GM23248 (cell line): ENCODE data around the gene PRSS53. TPM values are rescaled to one million over a fixed set of nuclear protein-coding genes. Genes with fewer than 3 reads are reported as not detected.

Experiments
- DNase-seq: peaks from one replicate; pipeline ENCODE4 v3.0.0-alpha.2; 2015
- H2AFZ ChIP-seq: fragments of 200-600 bp; sonication (generic); 2 replicates; pipeline ENCODE4 v1.6.1; 2016; ENCODE audit warnings: antibody characterized with exemption
- H3F3A ChIP-seq: fragments of 200-600 bp; sonication (generic); 2 replicates; pipeline ENCODE4 v1.6.1; 2016; ENCODE audit warnings: mild to moderate bottlenecking, antibody characterized with exemption, mixed run types; ENCODE audit not compliant: insufficient read depth
- H3K27ac ChIP-seq: fragments of 200-600 bp; sonication (generic); 2 replicates; pipeline ENCODE4 v1.5.1; 2016; ENCODE audit warnings: mild to moderate bottlenecking
- H3K27me3 ChIP-seq: fragments of 200-600 bp; sonication (generic); replicated peaks from 2 replicates; pipeline ENCODE4 v1.6.1; 2016; ENCODE audit warnings: mild to moderate bottlenecking; ENCODE audit not compliant: insufficient read depth
- H3K36me3 ChIP-seq: fragments of 200-600 bp; sonication (generic); 2 replicates; pipeline ENCODE4 v1.6.1; 2016; ENCODE audit warnings: low read depth, mild to moderate bottlenecking
- H3K4me1 ChIP-seq: fragments of 200-600 bp; sonication (generic); 2 replicates; pipeline ENCODE4 v1.6.1; 2016; ENCODE audit warnings: mild to moderate bottlenecking; ENCODE audit not compliant: insufficient read depth
- H3K4me2 ChIP-seq: fragments of 200-600 bp; sonication (generic); one replicate; pipeline ENCODE4 v1.6.1; 2016; ENCODE audit warnings: mild to moderate bottlenecking; ENCODE audit not compliant: unreplicated experiment
- H3K4me3 ChIP-seq: fragments of 200-600 bp; sonication (generic); 2 replicates; pipeline ENCODE4 v1.5.1; 2016; ENCODE audit warnings: mild to moderate bottlenecking
- H3K79me2 ChIP-seq: fragments of 200-600 bp; sonication (generic); 2 replicates; pipeline ENCODE4 v1.6.1; 2016; ENCODE audit warnings: mild to moderate bottlenecking; ENCODE audit not compliant: insufficient read depth
- H3K9ac ChIP-seq: fragments of 200-600 bp; sonication (generic); 2 replicates; pipeline ENCODE4 v1.6.1; 2016; ENCODE audit warnings: mild to moderate bottlenecking
- H3K9me2 ChIP-seq: fragments of 200-600 bp; sonication (generic); 2 replicates; pipeline ENCODE4 v1.6.1; 2016; ENCODE audit warnings: mixed run types, mild to moderate bottlenecking, moderate library complexity; ENCODE audit not compliant: insufficient read depth
- H3K9me3 ChIP-seq: fragments of 200-600 bp; sonication (generic); one replicate; pipeline ENCODE4 v1.6.1; 2017; ENCODE audit warnings: low read depth
- H4K20me1 ChIP-seq: fragments of 200-600 bp; sonication (generic); 2 replicates; pipeline ENCODE4 v1.6.0; 2016; ENCODE audit not compliant: insufficient read depth
- EZH2 ChIP-seq: fragments of 200-600 bp; sonication (generic); IDR thresholded peaks from 2 replicates; pipeline ENCODE4 v1.6.1; 2018; ENCODE audit warnings: antibody characterized with exemption, mild to moderate bottlenecking; ENCODE audit not compliant: insufficient read depth, poor library complexity, severe bottlenecking
- EZH2phosphoT487 ChIP-seq: fragments of 200-600 bp; sonication (generic); IDR thresholded peaks from 2 replicates; pipeline ENCODE4 v1.6.1; 2018; ENCODE audit warnings: antibody characterized with exemption, moderate library complexity, mild to moderate bottlenecking, low read depth; ENCODE audit not compliant: insufficient read depth
- WGBS, 2 experiments: methylation state at CpG; one replicate each; pipeline ENCODE4 v1.1.6; 2015 to 2017; ENCODE audit warnings: low lambda C conversion rate in 2 of 2, low coverage in 1 of 2; ENCODE audit errors: missing lambda C conversion rate in 2 of 2; 5-methylcytosine and 5-hydroxymethylcytosine counted together
- in situ Hi-C: fragments of 300-500 bp; cut with MboI; formaldehyde crosslinking; loops from 2 replicates; pipeline ENCODE4 v1.15.0; 2020
- polyA plus RNA-seq: library from polyadenylated mRNA; unstranded; fragments of >200 nt; fragmentation: Nextera tagmentation; extraction: Ambion mirVana; gene quantifications from 2 replicates; pipeline ENCODE4 v1.2.1, GENCODE V29; 2016
- total RNA-seq: library from RNA; depleted of rRNA; stranded (reverse); fragments of >200 nt; shearing (Covaris generic); gene quantifications from 2 replicates; pipeline ENCODE4 v1.2.3, GENCODE V29; 2014

PRSS53 gene
- total and polyA plus RNA-seq, 2 experiments from 2014 or later = 0.95 to 7.0 TPM

DNA sequence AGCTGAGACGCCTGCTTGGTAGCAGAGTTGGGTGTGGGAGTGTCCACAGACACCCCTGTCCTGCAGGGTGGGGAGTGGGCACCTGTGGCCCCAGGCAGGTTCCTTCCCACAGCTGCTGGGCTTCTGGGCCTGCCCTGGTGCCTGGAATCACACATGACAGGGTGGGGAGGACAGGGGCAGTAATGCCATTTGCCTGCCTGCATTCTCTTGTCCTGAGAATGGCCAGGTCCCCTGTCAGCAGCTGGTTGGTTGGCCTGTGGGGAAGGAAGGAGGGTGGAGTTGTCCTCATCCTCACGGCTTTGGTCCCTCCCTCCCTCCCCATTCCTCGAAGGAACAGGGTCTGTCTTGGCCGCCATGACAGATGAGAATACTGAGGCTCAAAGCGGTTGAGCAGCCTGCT, 5.2 kb downstream of the PRSS53 start:
- H4K20me1 ChIP-seq = no peaks in the 10 kb centered on the region

GRCh38 chr16:31083081-31083480, 5.7 kb downstream of the PRSS53 start:
- no peaks in the 10 kb centered on the region for H3F3A ChIP-seq
- H3K9ac ChIP-seq = no peak overlapping the region
- H3K4me1 ChIP-seq = no peaks in the 10 kb centered on the region
- H3K36me3 ChIP-seq = no peaks in the 10 kb centered on the region
- in situ Hi-C loops = no loop called here
- 64 to 69% methylated on average over 9 of the region's 9 CpGs for WGBS, 2 experiments
- H4K20me1 ChIP-seq = no peaks in the 10 kb centered on the region
- peaks cover 54% of the 10 kb centered on the region for H3K79me2 ChIP-seq
- no peak overlapping the region for H2AFZ ChIP-seq
- no peaks in the 10 kb centered on the region for H3K9me3 ChIP-seq
- no peak overlapping the region for H3K4me2 ChIP-seq
- no peak for DNase-seq
- no peaks in the 10 kb centered on the region for H3K9me2 ChIP-seq
- TF ChIP-seq EZH2 (no peak), EZH2phosphoT487 (no peak)
- no peak overlapping the region for H3K4me3 ChIP-seq
- H3K27me3 ChIP-seq = no peaks in the 10 kb centered on the region
- no peak overlapping the region for H3K27ac ChIP-seq

More for the DNA sequence above, 5.2 kb downstream of the PRSS53 start:
- H3K9ac ChIP-seq = no peak overlapping the region
- no peak for DNase-seq
- H3K27ac ChIP-seq = no peak overlapping the region
- no peak overlapping the region for H3K4me2 ChIP-seq
- no peaks in the 10 kb centered on the region for H3K4me1 ChIP-seq
- no peaks in the 10 kb centered on the region for H3K9me2 ChIP-seq
- H3K36me3 ChIP-seq = no peaks in the 10 kb centered on the region
- WGBS, 2 experiments = 59 to 61% methylated on average over 5 of the region's 5 CpGs
- H3K79me2 ChIP-seq = peaks cover 54% of the 10 kb centered on the region
- TF ChIP-seq EZH2 (no peak), EZH2phosphoT487 (no peak)
- H3K27me3 ChIP-seq = no peaks in the 10 kb centered on the region
- no peak overlapping the region for H3K4me3 ChIP-seq
- in situ Hi-C loops = no loop called here
- H3K9me3 ChIP-seq = no peaks in the 10 kb centered on the region
- H2AFZ ChIP-seq = no peak overlapping the region
- H3F3A ChIP-seq = no peaks in the 10 kb centered on the region

GRCh38 chr16:31082368-31083045, 6.2 kb downstream of the PRSS53 start:
- H3K4me3 ChIP-seq = no peak overlapping the region
- WGBS, 2 experiments = 78 to 79% methylated on average over 10 to 14 of the region's 14 CpGs

GRCh38 chr16:31081428-31082351, 7.1 kb downstream of the PRSS53 start:
- Histone ChIP-seq H3K9me3 (no peaks in the 10 kb centered on the region), H3K4me2 (no peak overlapping the region), H2AFZ (no peak overlapping the region), H3K79me2 (peaks cover 58% of the 10 kb centered on the region), H3K9ac (no peak overlapping the region), H3K36me3 (peaks cover 2% of the 10 kb centered on the region; the same call in 1 of the 2 replicates), H3K4me1 (no peaks in the 10 kb centered on the region), H3K27ac (no peak overlapping the region), H3K27me3 (no peaks in the 10 kb centered on the region), H3F3A (no peaks in the 10 kb centered on the region), H3K4me3 (no peak overlapping the region), H3K9me2 (no peaks in the 10 kb centered on the region), H4K20me1 (no peaks in the 10 kb centered on the region)
- 76 to 77% methylated on average over 26 of the region's 26 CpGs for WGBS, 2 experiments
- in situ Hi-C loops = no loop called here
- no peak for DNase-seq
- TF ChIP-seq EZH2phosphoT487 = no peak
- no peak for TF ChIP-seq EZH2

More at GRCh38 chr16:31082368-31083045, 6.2 kb downstream of the PRSS53 start:
- no peak overlapping the region for H3K27ac ChIP-seq
- no peak overlapping the region for H3K4me2 ChIP-seq
- H3F3A ChIP-seq = no peaks in the 10 kb centered on the region
- H3K9me3 ChIP-seq = no peaks in the 10 kb centered on the region
- no peaks in the 10 kb centered on the region for H3K9me2 ChIP-seq
- H3K4me1 ChIP-seq = no peaks in the 10 kb centered on the region
- H3K79me2 ChIP-seq = peaks cover 54% of the 10 kb centered on the region
- H2AFZ ChIP-seq = no peak overlapping the region
- no peak overlapping the region for H3K9ac ChIP-seq
- no peak for DNase-seq
- in situ Hi-C loops = no loop called here
- TF ChIP-seq EZH2 (no peak), EZH2phosphoT487 (no peak)
- H4K20me1 ChIP-seq = no peaks in the 10 kb centered on the region
- H3K27me3 ChIP-seq = no peaks in the 10 kb centered on the region
- no peaks in the 10 kb centered on the region; the same call in 1 of the 2 replicates for H3K36me3 ChIP-seq
